DOHH2 (cell line): ENCODE data around the gene FYB1.

ENCODE experiments used
- H3F3A ChIP-seq: fragments of 200-600 bp; sonication (generic), shearing (Covaris generic); 2 replicates; pipeline ENCODE4 v1.6.0; 2016; ENCODE audit warnings: antibody characterized with exemption, mild to moderate bottlenecking; ENCODE audit not compliant: control insufficient read depth, insufficient read depth
- H3K27ac ChIP-seq: fragments of 200-600 bp; sonication (generic); 2 replicates; pipeline ENCODE4 v1.5.1; 2014; ENCODE audit warnings: low read depth, mild to moderate bottlenecking, low read length, moderate library complexity
- H3K27me3 ChIP-seq: fragments of 200-600 bp; sonication (generic); 2 replicates; pipeline ENCODE4 v1.6.1; 2014; ENCODE audit warnings: mild to moderate bottlenecking, low read length, mixed read lengths; ENCODE audit not compliant: control insufficient read depth
- H3K36me3 ChIP-seq: fragments of 200-600 bp; sonication (generic); 2 replicates; pipeline ENCODE4 v1.6.1; 2014; ENCODE audit warnings: mild to moderate bottlenecking, low read length, moderate library complexity, mixed read lengths; ENCODE audit not compliant: control insufficient read depth
- H3K4me1 ChIP-seq: fragments of 200-600 bp; sonication (generic); 2 replicates; pipeline ENCODE4 v1.6.1; 2014; ENCODE audit warnings: mild to moderate bottlenecking, low read length, mixed read lengths; ENCODE audit not compliant: control insufficient read depth
- H3K4me2 ChIP-seq: fragments of 200-600 bp; sonication (generic); 2 replicates; pipeline ENCODE4 v1.6.0; 2014; ENCODE audit warnings: mild to moderate bottlenecking, low read length, moderate library complexity
- H3K4me3 ChIP-seq: fragments of 200-600 bp; sonication (generic); 2 replicates; pipeline ENCODE4 v1.5.1; 2014; ENCODE audit warnings: mild to moderate bottlenecking, low read length, mixed read lengths
- H3K79me2 ChIP-seq: fragments of 200-600 bp; sonication (generic); 2 replicates; pipeline ENCODE4 v1.6.1; 2014; ENCODE audit warnings: mild to moderate bottlenecking, low read length, mixed read lengths; ENCODE audit not compliant: control insufficient read depth
- H3K9me2 ChIP-seq: fragments of 200-600 bp; sonication (generic); replicated peaks from 2 replicates; pipeline ENCODE4 v1.6.1; 2014; ENCODE audit warnings: mild to moderate bottlenecking, low read length, mixed read lengths; ENCODE audit not compliant: control insufficient read depth
- H3K9me3 ChIP-seq: fragments of 200-600 bp; sonication (generic); 2 replicates; pipeline ENCODE4 v1.6.1; 2014; ENCODE audit warnings: antibody characterized with exemption, low read length, mixed read lengths; ENCODE audit not compliant: control insufficient read depth, insufficient read depth
- H4K20me1 ChIP-seq: fragments of 200-600 bp; sonication (generic); 2 replicates; pipeline ENCODE4 v1.6.0; 2014; ENCODE audit warnings: low read depth, mild to moderate bottlenecking, antibody characterized with exemption, low read length, moderate library complexity; ENCODE audit not compliant: control insufficient read depth, insufficient read depth
- CTCF ChIP-seq: fragments of 200-600 bp; sonication (generic); IDR thresholded peaks from one replicate; pipeline ENCODE4 v1.5.1; 2014; ENCODE audit warnings: antibody characterized with exemption, mild to moderate bottlenecking, low read depth, low read length; ENCODE audit not compliant: poor library complexity, severe bottlenecking
- EZH2phosphoT487 ChIP-seq: fragments of 200-600 bp; sonication (generic); IDR thresholded peaks from 2 replicates; pipeline ENCODE4 v1.6.1; 2017; ENCODE audit warnings: borderline replicate concordance, mild to moderate bottlenecking, antibody characterized with exemption, low read length, moderate library complexity, mixed read lengths

FYB1 gene

GRCh38 chr5:39201160-39201780 lies 18.1 kb downstream of the FYB1 start:
- no peaks in the 10 kb centered on the region for H3K9me3 ChIP-seq
- H4K20me1 ChIP-seq: no peaks in the 10 kb centered on the region
- H3K27ac ChIP-seq: no peak overlapping the region
- no peaks in the 10 kb centered on the region for H3K27me3 ChIP-seq
- H3K4me3 ChIP-seq: no peak overlapping the region
- no peaks in the 10 kb centered on the region for H3K4me1 ChIP-seq
- no peaks in the 10 kb centered on the region for H3K36me3 ChIP-seq
- H3K4me2 ChIP-seq: no peak overlapping the region
- TF ChIP-seq EZH2phosphoT487 (no peak), CTCF (no peak)
- H3K79me2 ChIP-seq: no peaks in the 10 kb centered on the region
- no peaks in the 10 kb centered on the region for H3F3A ChIP-seq
- no peaks in the 10 kb centered on the region for H3K9me2 ChIP-seq

- no peaks in the 10 kb centered on the region for H3K36me3 ChIP-seq
- no peak overlapping the region for H3K4me2 ChIP-seq
- no peaks in the 10 kb centered on the region for H3F3A ChIP-seq
- no peaks in the 10 kb centered on the region for H3K9me3 ChIP-seq
- no peaks in the 10 kb centered on the region for H3K79me2 ChIP-seq
- H3K9me2 ChIP-seq: no peaks in the 10 kb centered on the region
- no peaks in the 10 kb centered on the region for H3K4me1 ChIP-seq
- TF ChIP-seq EZH2phosphoT487: no peak
- no peak for TF ChIP-seq CTCF
- H4K20me1 ChIP-seq: no peaks in the 10 kb centered on the region
- no peak overlapping the region for H3K27ac ChIP-seq
- H3K27me3 ChIP-seq: no peaks in the 10 kb centered on the region
- H3K4me3 ChIP-seq: no peak overlapping the region
These were observed 19.3 kb downstream of the FYB1 start for GRCh38 chr5:39200081-39200480.

- TF ChIP-seq EZH2phosphoT487: no peak
- no peak for TF ChIP-seq CTCF
- Histone ChIP-seq H3K9me3 (no peaks in the 10 kb centered on the region), H4K20me1 (no peaks in the 10 kb centered on the region), H3K4me2 (no peak overlapping the region), H3K4me1 (no peaks in the 10 kb centered on the region), H3K27ac (no peak overlapping the region), H3F3A (no peaks in the 10 kb centered on the region), H3K27me3 (0 out of 2 replicates have a peak, but pooled peaks cover 2% of the 10 kb centered on the region), H3K4me3 (no peak overlapping the region), H3K36me3 (no peaks in the 10 kb centered on the region), H3K9me2 (no peaks in the 10 kb centered on the region), H3K79me2 (no peaks in the 10 kb centered on the region)
These were observed 20.0 kb downstream of the FYB1 start for GRCh38 chr5:39199335-39199734.
